ENCODE data around the gene KRT79.

- TF ChIP-seq CTCF (IDR thresholded peaks at IDR 0.05) (no peak), POLR2A (IDR thresholded peaks at IDR 0.05) (no peak)
Measured at GRCh38 chr12:52821826-52822660, 12.1 kb downstream of the KRT79 start.
